ENCODE results near the gene DMRTC2. TPM values are rescaled to one million over a fixed set of nuclear protein-coding genes. Genes with fewer than 3 reads are reported as not detected.
A peak's percentile ranks its signal among the peaks of the same experiment; 100 is the strongest.

Gene DMRTC2
- total and polyA plus RNA-seq, 2 of the 13 experiments (the other 11 are each of a cell fraction or from before 2014, with no cell fraction given), result not detected

DNA sequence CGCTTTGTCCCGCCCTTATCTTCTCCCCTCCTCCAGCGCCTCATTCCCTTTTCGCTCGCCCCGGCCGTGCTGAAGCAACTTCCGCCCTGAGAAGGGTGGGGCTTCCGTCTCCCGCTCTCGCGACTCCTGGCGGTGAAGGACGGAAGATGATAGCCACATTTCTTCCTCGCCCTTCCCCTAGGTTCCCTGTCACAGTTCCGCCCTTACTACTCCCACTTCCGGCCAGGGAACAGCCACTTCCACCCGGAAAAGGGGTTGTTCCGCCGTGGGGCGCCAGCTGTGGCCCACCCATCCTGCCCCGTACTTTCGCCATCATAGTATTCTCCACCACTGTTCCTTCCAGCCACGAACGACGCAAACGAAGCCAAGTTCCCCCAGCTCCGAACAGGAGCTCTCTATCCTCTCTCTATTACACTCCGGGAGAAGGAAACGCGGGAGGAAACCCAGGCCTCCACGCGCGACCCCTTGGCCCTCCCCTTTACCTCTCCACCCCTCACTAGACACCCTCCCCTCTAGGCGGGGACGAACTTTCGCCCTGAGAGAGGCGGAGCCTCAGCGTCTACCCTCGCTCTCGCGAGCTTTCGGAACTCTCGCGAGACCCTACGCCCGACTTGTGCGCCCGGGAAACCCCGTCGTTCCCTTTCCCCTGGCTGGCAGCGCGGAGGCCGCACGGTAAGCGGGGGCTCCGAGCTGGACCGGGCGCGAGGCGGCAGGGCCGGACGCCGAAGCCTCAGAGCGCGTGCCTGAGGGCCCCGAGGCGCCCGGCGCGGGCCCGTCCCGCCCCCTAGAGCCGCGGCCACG, 15.0 kb downstream of the DMRTC2 start, which contains the start of gene RPS19 (continued):
- TF ChIP-seq, protein P1, sequence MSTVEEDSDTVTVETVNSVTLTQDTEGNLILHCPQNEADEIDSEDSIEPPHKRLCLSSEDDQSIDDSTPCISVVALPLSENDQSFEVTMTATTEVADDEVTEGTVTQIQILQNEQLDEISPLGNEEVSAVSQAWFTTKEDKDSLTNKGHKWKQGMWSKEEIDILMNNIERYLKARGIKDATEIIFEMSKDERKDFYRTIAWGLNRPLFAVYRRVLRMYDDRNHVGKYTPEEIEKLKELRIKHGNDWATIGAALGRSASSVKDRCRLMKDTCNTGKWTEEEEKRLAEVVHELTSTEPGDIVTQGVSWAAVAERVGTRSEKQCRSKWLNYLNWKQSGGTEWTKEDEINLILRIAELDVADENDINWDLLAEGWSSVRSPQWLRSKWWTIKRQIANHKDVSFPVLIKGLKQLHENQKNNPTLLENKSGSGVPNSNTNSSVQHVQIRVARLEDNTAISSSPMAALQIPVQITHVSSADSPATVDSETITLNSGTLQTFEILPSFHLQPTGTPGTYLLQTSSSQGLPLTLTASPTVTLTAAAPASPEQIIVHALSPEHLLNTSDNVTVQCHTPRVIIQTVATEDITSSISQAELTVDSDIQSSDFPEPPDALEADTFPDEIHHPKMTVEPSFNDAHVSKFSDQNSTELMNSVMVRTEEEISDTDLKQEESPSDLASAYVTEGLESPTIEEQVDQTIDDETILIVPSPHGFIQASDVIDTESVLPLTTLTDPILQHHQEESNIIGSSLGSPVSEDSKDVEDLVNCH (CRISPR knock-in tag; IDR thresholded peaks at IDR 0.05), result no peak
- TF ChIP-seq POGZ (CRISPR knock-in tag; IDR thresholded peaks at IDR 0.05), result peak; percentile 69
- TF ChIP-seq ZNF703 (CRISPR knock-in tag; IDR thresholded peaks at IDR 0.05; ENCODE audit: borderline replicate concordance), result no peak; the same call in 1 of the 2 replicates
- no peak for TF ChIP-seq GZF1 (CRISPR knock-in tag; IDR thresholded peaks at IDR 0.05)
- TF ChIP-seq HOMEZ (CRISPR knock-in tag; IDR thresholded peaks at IDR 0.05; ENCODE audit: low read depth), result no peak
- peak; percentile 29; the same call in 1 of the 2 replicates for TF ChIP-seq ISL2 (CRISPR knock-in tag; IDR thresholded peaks at IDR 0.05)
- TF ChIP-seq PRDM15 (CRISPR knock-in tag; IDR thresholded peaks at IDR 0.05), result 0 out of 2 replicates have a peak, but pooled peaks have one; percentile 23
- no peak for TF ChIP-seq DDIT3 (CRISPR knock-in tag; IDR thresholded peaks at IDR 0.05)
- TF ChIP-seq CSRNP1 (CRISPR knock-in tag; IDR thresholded peaks at IDR 0.05), result no peak
- TF ChIP-seq LRRFIP1 (CRISPR knock-in tag; conservative IDR thresholded peaks at IDR 0.05), result no peak
- no peak for TF ChIP-seq PCBP2 (optimal IDR thresholded peaks at IDR 0.05; ENCODE audit: low read depth, low read length, poor library complexity, severe bottlenecking)
- TF ChIP-seq, protein P2, sequence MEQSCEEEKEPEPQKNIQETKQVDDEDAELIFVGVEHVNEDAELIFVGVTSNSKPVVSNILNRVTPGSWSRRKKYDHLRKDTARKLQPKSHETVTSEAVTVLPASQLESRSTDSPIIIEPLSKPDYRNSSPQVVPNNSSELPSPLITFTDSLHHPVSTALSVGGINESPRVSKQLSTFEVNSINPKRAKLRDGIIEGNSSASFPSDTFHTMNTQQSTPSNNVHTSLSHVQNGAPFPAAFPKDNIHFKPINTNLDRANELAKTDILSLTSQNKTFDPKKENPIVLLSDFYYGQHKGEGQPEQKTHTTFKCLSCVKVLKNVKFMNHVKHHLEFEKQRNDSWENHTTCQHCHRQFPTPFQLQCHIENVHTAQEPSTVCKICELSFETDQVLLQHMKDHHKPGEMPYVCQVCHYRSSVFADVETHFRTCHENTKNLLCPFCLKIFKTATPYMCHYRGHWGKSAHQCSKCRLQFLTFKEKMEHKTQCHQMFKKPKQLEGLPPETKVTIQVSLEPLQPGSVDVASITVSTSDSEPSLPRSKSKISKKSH (CRISPR knock-in tag; IDR thresholded peaks at IDR 0.05; ENCODE audit: borderline replicate concordance), result 0 out of 2 replicates have a peak, but pooled peaks have one; percentile 33
- peak; percentile 12; the same call in 1 of the 2 replicates for TF ChIP-seq SOX5 (CRISPR knock-in tag; IDR thresholded peaks at IDR 0.05; ENCODE audit: borderline replicate concordance)
